ENCODE data around the gene TMEM267. TPM values are rescaled to one million over a fixed set of nuclear protein-coding genes. Genes with fewer than 3 reads are reported as not detected.

The TMEM267 gene
- total RNA-seq, 3 donors from 2014 or later (not counting 1 experiment from before 2014, with no cell fraction given): 7.2 to 12.8 (median 8.8) TPM

GRCh38 chr5:43416803-43417394 lies 66.8 kb downstream of the TMEM267 start:
- Histone ChIP-seq H3K27me3 (ENCODE audit: control insufficient read depth, insufficient read depth, low read length) (no peaks in the 10 kb centered on the region), H3K27ac (ENCODE audit: low read length) (no peak overlapping the region), H3K9me3 (ENCODE audit: control insufficient read depth, insufficient read depth, low read length) (no peaks in the 10 kb centered on the region), H3K4me3 (ENCODE audit: low read length) (no peak overlapping the region), H3K4me1 (ENCODE audit: control insufficient read depth, insufficient read depth, low read length) (no peaks in the 10 kb centered on the region), H3K36me3 (ENCODE audit: control insufficient read depth, insufficient read depth, low read length) (no peaks in the 10 kb centered on the region)
- intact Hi-C loops (cut with micrococcal nuclease): no loop called here
- WGBS (ENCODE audit: insufficient coverage): 45% methylated on average over 3 of the region's 3 CpGs
- no peaks in the 10 kb centered on the region for H3K4me1 Mint-ChIP-seq
- H3K27me3 Mint-ChIP-seq (ENCODE audit: low read depth in 2 of 2): peaks cover 2 to 3% of the 10 kb centered on the region in 2 donors
- no peaks in the 10 kb centered on the region for H3K36me3 Mint-ChIP-seq
- no peak for ATAC-seq
- H3K27ac Mint-ChIP-seq: no peak overlapping the region
- no peak for TF ChIP-seq CTCF (IDR thresholded peaks at IDR 0.05)
- no peaks in the 10 kb centered on the region for H3K9me3 Mint-ChIP-seq
- DNase-seq: no peak
- no peak overlapping the region for H3K4me3 Mint-ChIP-seq

- H3K36me3 Mint-ChIP-seq: no peaks in the 10 kb centered on the region
Observed at GRCh38 chr5:43415935-43416802, 67.5 kb downstream of the TMEM267 start.

GRCh38 chr5:43413966-43414365 lies 69.7 kb downstream of the TMEM267 start:
- Mint-ChIP-seq H3K9me3 (no peaks in the 10 kb centered on the region), H3K36me3 (no peaks in the 10 kb centered on the region), H3K4me1 (no peaks in the 10 kb centered on the region), H3K27me3 (ENCODE audit: low read depth in 2 of 2) (no peaks in the 10 kb centered on the region), H3K4me3 (no peak overlapping the region), H3K27ac (no peak overlapping the region)
- 91% methylated on average over 2 of the region's 2 CpGs for WGBS (ENCODE audit: insufficient coverage)
- Histone ChIP-seq H3K9me3 (ENCODE audit: control insufficient read depth, insufficient read depth, low read length) (no peaks in the 10 kb centered on the region), H3K27ac (ENCODE audit: low read length) (no peak overlapping the region), H3K4me1 (ENCODE audit: control insufficient read depth, insufficient read depth, low read length) (no peaks in the 10 kb centered on the region), H3K4me3 (ENCODE audit: low read length) (no peak overlapping the region), H3K27me3 (ENCODE audit: control insufficient read depth, insufficient read depth, low read length) (no peaks in the 10 kb centered on the region), H3K36me3 (ENCODE audit: control insufficient read depth, insufficient read depth, low read length) (no peaks in the 10 kb centered on the region)
- no peak for TF ChIP-seq CTCF (IDR thresholded peaks at IDR 0.05)
- intact Hi-C loops (cut with micrococcal nuclease): no loop called here
- DNase-seq (no peak), ATAC-seq (no peak)

More at GRCh38 chr5:43415935-43416802, 67.5 kb downstream of the TMEM267 start:
- no peak for ATAC-seq
- TF ChIP-seq CTCF (IDR thresholded peaks at IDR 0.05): no peak
- H3K27ac ChIP-seq (ENCODE audit: low read length): no peak overlapping the region
- H3K36me3 ChIP-seq (ENCODE audit: control insufficient read depth, insufficient read depth, low read length): no peaks in the 10 kb centered on the region
- Mint-ChIP-seq H3K9me3 (no peaks in the 10 kb centered on the region), H3K4me1 (no peaks in the 10 kb centered on the region), H3K27ac (no peak overlapping the region), H3K4me3 (no peak overlapping the region), H3K27me3 (ENCODE audit: low read depth in 2 of 2) (no peaks in the 10 kb centered on the region)
- DNase-seq: no peak
- intact Hi-C loops (cut with micrococcal nuclease): no loop called here
- H3K27me3 ChIP-seq (ENCODE audit: control insufficient read depth, insufficient read depth, low read length): no peaks in the 10 kb centered on the region
- H3K4me1 ChIP-seq (ENCODE audit: control insufficient read depth, insufficient read depth, low read length): no peaks in the 10 kb centered on the region
- WGBS (ENCODE audit: insufficient coverage): 100% methylated on average over 1 of the region's 3 CpGs
- H3K9me3 ChIP-seq (ENCODE audit: control insufficient read depth, insufficient read depth, low read length): no peaks in the 10 kb centered on the region
- H3K4me3 ChIP-seq (ENCODE audit: low read length): no peak overlapping the region

Measured in natural killer cell (primary cell).